ENCODE results near the gene PARP3.

Gene PARP3

GRCh38 chr3:51934139-51934850, 7.9 kb upstream of the PARP3 start:
- DNase-seq = no peak

- no peak for DNase-seq
Measured at GRCh38 chr3:51934991-51935885, 6.9 kb upstream of the PARP3 start.

GRCh38 chr3:51935886-51936755, 6.0 kb upstream of the PARP3 start:
- no peak for DNase-seq

GRCh38 chr3:51937014-51937413, 5.1 kb upstream of the PARP3 start:
- no peak for DNase-seq

GRCh38 chr3:51937611-51938450, 4.3 kb upstream of the PARP3 start:
- no peak for DNase-seq

- no peak for DNase-seq
Measured at GRCh38 chr3:51938780-51939425, 3.3 kb upstream of the PARP3 start.

- no peak for DNase-seq
Measured at GRCh38 chr3:51940648-51941462, 1.3 kb upstream of the PARP3 start.

- no peak for DNase-seq
Measured at GRCh38 chr3:51941463-51941797, 733 bp upstream of the PARP3 start.

GRCh38 chr3:51942603-51943450, 664 bp downstream of the PARP3 start:
- DNase-seq = no peak

- DNase-seq = no peak
Measured at GRCh38 chr3:51943451-51944391, 1.6 kb downstream of the PARP3 start.

GRCh38 chr3:51944451-51945021, 2.4 kb downstream of the PARP3 start:
- DNase-seq = no peak

GRCh38 chr3:51945031-51945840, 3.1 kb downstream of the PARP3 start:
- no peak for DNase-seq

- no peak for DNase-seq
Measured at GRCh38 chr3:51945926-51946705, 4.0 kb downstream of the PARP3 start.

GRCh38 chr3:51946796-51947195, 4.6 kb downstream of the PARP3 start:
- DNase-seq = no peak

- DNase-seq = no peak
Measured at GRCh38 chr3:51947215-51947900, 5.2 kb downstream of the PARP3 start.

GRCh38 chr3:51948016-51948580, 5.9 kb downstream of the PARP3 start:
- DNase-seq = no peak

All from NCI-H526 (cell line).